ENCODE measurements around the gene CTCF. TPM values are rescaled to one million over a fixed set of nuclear protein-coding genes. Genes with fewer than 3 reads are reported as not detected.

CTCF gene
- total and polyA plus RNA-seq, 2 experiments from 2014 or later: 64.5 to 72.3 TPM

DNA sequence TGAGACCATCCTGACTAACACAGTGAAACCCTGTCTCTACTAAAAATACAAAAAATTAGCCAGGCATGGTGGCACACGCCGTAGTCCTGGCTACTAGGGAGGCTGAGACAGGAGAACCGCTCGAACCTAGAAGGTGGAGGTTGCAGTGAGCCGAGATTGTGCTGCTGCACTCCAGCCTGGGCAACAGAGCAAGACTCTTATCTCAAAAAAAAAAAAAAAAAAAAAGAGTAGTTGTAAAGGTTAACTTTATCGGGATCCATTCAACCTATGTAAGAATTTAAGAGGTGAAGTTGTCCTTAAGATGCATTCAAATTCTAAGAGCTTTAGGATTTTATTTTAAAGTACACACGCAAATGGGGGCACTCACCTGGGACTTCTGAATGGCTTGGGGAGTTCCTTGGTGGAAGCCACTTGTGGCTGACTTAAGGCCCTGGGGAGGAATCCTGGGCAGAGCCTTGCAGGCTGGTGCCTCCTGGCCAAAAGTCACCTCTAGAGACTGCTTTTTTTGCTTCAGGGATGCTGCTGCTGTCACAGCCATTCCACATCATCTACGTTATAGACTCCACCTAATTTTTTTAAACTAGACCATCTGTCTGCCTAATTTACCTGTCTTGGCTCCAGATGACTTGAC, 3.3 kb downstream of the CTCF start:
- Mint-ChIP-seq H3K4me3 (no peak overlapping the region), H3K4me1 (peaks cover 17% of the 10 kb centered on the region), H3K9me3 (no peaks in the 10 kb centered on the region), H3K27me3 (ENCODE audit: insufficient read depth, low read depth, poor library complexity) (peaks cover 2% of the 10 kb centered on the region), H3K36me3 (ENCODE audit: low read depth) (peaks cover 4% of the 10 kb centered on the region; the same call in 2 of the 3 replicates), H3K27ac (no peak overlapping the region)
- Histone ChIP-seq H3K4me3 (no peak overlapping the region), H2AFZ (no peak overlapping the region), H3K27me3 (ENCODE audit: insufficient read depth) (no peaks in the 10 kb centered on the region), H3K9me2 (ENCODE audit: insufficient read depth) (no peaks in the 10 kb centered on the region), H3K4me1 (ENCODE audit: insufficient read depth) (peaks cover 16% of the 10 kb centered on the region), H4K20me1 (replicated peaks; ENCODE audit: insufficient read depth) (peaks cover 26% of the 10 kb centered on the region), H3K36me3 (ENCODE audit: insufficient read depth) (no peaks in the 10 kb centered on the region), H3K4me2 (no peak overlapping the region), H3K79me2 (replicated peaks; ENCODE audit: insufficient read depth) (peaks cover 82% of the 10 kb centered on the region), H3F3A (replicated peaks; ENCODE audit: low read depth) (peaks cover 15% of the 10 kb centered on the region; the same call in 1 of the 2 replicates), H3K27ac (ENCODE audit: low read depth) (no peak overlapping the region)
- ATAC-seq (no peak), DNase-seq (ENCODE audit: low spot score) (no peak)
- TF ChIP-seq NANOG (IDR thresholded peaks at IDR 0.05; ENCODE audit: borderline replicate concordance) (no peak), CREB1 (CRISPR knock-in tag; IDR thresholded peaks at IDR 0.05; ENCODE audit: low read depth) (no peak), JUNB (IDR thresholded peaks at IDR 0.05; ENCODE audit: unreplicated experiment) (no peak), EZH2phosphoT487 (IDR thresholded peaks at IDR 0.05; ENCODE audit: unreplicated experiment) (no peak), STAT1 (IDR thresholded peaks at IDR 0.05; ENCODE audit: unreplicated experiment) (no peak), EZH2 (IDR thresholded peaks at IDR 0.05; ENCODE audit: low read depth, unreplicated experiment) (no peak), ZNF114 (CRISPR knock-in tag; IDR thresholded peaks at IDR 0.05) (no peak)
- TF ChIP-seq, protein P1, sequence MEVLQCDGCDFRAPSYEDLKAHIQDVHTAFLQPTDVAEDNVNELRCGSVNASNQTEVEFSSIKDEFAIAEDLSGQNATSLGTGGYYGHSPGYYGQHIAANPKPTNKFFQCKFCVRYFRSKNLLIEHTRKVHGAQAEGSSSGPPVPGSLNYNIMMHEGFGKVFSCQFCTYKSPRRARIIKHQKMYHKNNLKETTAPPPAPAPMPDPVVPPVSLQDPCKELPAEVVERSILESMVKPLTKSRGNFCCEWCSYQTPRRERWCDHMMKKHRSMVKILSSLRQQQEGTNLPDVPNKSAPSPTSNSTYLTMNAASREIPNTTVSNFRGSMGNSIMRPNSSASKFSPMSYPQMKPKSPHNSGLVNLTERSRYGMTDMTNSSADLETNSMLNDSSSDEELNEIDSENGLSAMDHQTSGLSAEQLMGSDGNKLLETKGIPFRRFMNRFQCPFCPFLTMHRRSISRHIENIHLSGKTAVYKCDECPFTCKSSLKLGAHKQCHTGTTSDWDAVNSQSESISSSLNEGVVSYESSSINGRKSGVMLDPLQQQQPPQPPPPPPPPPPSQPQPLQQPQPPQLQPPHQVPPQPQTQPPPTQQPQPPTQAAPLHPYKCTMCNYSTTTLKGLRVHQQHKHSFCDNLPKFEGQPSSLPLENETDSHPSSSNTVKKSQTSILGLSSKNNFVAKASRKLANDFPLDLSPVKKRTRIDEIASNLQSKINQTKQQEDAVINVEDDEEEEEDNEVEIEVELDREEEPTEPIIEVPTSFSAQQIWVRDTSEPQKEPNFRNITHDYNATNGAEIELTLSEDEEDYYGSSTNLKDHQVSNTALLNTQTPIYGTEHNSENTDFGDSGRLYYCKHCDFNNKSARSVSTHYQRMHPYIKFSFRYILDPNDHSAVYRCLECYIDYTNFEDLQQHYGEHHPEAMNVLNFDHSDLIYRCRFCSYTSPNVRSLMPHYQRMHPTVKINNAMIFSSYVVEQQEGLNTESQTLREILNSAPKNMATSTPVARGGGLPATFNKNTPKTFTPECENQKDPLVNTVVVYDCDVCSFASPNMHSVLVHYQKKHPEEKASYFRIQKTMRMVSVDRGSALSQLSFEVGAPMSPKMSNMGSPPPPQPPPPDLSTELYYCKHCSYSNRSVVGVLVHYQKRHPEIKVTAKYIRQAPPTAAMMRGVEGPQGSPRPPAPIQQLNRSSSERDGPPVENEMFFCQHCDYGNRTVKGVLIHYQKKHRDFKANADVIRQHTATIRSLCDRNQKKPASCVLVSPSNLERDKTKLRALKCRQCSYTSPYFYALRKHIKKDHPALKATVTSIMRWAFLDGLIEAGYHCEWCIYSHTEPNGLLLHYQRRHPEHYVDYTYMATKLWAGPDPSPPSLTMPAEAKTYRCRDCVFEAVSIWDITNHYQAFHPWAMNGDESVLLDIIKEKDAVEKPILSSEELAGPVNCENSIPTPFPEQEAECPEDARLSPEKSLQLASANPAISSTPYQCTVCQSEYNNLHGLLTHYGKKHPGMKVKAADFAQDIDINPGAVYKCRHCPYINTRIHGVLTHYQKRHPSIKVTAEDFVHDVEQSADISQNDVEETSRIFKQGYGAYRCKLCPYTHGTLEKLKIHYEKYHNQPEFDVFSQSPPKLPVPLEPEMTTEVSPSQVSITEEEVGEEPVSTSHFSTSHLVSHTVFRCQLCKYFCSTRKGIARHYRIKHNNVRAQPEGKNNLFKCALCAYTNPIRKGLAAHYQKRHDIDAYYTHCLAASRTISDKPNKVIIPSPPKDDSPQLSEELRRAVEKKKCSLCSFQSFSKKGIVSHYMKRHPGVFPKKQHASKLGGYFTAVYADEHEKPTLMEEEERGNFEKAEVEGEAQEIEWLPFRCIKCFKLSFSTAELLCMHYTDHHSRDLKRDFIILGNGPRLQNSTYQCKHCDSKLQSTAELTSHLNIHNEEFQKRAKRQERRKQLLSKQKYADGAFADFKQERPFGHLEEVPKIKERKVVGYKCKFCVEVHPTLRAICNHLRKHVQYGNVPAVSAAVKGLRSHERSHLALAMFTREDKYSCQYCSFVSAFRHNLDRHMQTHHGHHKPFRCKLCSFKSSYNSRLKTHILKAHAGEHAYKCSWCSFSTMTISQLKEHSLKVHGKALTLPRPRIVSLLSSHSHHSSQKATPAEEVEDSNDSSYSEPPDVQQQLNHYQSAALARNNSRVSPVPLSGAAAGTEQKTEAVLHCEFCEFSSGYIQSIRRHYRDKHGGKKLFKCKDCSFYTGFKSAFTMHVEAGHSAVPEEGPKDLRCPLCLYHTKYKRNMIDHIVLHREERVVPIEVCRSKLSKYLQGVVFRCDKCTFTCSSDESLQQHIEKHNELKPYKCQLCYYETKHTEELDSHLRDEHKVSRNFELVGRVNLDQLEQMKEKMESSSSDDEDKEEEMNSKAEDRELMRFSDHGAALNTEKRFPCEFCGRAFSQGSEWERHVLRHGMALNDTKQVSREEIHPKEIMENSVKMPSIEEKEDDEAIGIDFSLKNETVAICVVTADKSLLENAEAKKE (CRISPR knock-in tag; IDR thresholded peaks at IDR 0.05): no peak
